GM10847 (cell line): Measurements from ENCODE around the gene CLDN9.

ENCODE experiments used
- POLR2A ChIP-seq: IDR thresholded peaks from 2 replicates; pipeline ENCODE4 v1.6.1; 2011; ENCODE audit not compliant: insufficient read length; ENCODE audit errors: extremely low read depth

The CLDN9 gene

DNA sequence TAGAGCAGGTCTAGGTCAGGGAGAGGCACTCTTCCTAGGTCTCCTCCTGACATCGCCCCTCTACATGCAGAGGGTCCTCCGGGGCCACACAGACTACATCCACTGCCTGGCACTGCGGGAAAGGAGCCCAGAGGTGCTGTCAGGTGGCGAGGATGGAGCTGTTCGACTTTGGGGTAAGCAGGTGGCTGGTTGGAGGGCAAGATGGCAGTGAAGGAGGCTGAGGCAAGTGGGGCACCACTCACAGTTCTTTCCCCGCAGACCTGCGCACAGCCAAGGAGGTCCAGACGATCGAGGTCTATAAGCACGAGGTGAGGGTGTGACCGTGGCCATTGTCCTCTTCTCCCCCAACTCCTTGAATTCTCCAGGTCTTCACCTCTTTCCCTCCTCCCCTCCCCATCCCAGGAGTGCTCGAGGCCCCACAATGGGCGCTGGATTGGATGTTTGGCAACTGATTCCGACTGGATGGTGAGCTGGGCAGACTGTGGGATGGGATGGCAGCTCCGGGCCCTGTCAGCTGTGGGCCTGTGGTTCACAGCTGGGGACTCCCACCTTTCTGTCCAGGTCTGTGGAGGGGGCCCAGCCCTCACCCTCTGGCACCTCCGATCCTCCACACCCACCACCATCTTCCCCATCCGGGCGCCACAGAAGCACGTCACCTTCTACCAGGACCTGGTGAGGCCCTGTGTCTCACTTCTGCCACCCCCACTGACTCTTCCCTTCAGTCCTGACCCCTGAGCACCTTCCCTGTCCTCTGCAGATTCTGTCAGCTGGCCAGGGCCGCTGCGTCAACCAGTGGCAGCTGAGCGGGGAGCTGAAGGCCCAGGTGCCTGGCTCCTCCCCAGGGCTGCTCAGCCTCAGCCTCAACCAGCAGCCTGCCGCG, 14.1 kb downstream of the CLDN9 start:
- TF ChIP-seq POLR2A, result no peak

DNA sequence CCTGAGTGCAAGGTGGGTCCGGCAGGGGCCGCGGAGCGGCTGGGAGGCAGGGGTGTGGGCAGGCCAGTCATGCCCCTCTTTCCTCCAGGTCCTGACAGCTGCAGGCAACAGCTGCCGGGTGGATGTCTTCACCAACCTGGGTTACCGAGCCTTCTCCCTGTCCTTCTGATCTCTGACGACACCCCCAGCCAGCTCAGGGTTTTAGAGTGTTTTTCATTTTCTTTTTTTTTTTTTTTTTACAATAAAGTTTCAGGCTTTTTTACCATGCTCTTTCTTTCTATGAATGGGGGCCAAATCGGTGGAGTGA, 14.7 kb downstream of the CLDN9 start:
- TF ChIP-seq POLR2A, result no peak

DNA sequence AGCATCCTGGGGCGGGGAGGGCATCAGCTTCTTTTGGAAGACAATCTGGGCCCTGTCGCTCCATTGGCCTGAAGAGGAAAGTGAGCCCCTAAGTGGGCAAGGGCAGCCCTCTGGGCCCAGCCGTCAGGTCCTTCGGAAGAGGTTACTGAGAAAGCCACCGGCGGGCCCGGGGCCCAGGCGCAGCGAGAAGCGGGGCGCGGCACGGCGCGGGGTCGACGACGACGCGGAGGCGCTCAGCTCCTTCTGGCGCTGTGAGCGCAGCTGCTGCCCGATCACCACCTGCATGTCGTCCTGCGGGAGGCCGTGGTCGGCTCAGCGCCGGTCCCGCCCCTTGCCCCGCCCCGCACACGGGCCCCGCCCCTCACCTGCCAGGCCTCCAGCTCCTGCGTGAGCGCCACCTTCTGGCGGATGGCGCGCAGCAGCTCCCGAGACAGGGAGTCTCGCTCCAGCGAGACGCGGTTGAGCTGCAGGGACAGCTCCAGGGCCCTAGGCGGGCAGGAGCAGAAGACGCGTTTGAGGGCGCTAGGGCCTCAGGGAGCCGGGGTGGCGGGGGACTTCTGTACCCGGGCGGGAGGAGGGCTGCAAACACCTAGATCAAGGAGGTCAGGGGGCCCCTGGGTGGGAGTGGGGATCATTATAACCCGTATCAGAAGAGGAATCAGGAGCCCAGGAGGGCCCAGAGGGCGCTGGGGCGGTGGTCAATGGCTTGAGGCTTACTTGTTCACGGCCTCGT, 15.4 kb downstream of the CLDN9 start:
- TF ChIP-seq POLR2A, result no peak

DNA sequence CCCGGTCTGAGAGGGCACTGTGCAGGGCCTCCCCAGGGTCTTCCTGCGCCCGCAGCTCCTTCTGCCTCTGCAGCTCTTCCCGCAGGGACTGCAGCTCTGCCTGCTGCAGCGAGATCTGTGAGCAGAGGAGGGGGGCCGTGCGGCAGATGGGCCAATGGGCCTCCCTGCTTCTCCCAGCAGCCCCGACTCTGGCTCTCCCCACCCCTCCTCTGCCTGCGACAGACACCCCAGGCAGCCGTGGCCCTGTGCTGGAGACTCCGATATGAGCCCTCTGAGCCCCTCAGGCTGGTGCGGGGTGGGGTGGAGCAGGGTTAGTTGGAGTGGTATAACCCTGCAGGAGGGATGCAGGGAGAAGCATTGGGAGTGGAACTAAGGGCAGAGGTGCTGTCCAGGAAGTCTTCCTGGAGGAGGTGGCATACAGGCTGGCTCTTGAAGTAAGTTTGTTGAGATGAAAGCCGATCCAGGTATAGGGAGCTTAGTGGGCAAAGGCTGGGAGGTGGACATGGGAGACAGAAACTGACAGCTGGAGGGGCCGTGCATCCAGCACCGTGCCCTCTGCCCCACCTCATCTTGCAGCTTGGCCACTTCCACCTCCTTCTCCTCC, 16.1 kb downstream of the CLDN9 start:
- TF ChIP-seq POLR2A, result no peak

DNA sequence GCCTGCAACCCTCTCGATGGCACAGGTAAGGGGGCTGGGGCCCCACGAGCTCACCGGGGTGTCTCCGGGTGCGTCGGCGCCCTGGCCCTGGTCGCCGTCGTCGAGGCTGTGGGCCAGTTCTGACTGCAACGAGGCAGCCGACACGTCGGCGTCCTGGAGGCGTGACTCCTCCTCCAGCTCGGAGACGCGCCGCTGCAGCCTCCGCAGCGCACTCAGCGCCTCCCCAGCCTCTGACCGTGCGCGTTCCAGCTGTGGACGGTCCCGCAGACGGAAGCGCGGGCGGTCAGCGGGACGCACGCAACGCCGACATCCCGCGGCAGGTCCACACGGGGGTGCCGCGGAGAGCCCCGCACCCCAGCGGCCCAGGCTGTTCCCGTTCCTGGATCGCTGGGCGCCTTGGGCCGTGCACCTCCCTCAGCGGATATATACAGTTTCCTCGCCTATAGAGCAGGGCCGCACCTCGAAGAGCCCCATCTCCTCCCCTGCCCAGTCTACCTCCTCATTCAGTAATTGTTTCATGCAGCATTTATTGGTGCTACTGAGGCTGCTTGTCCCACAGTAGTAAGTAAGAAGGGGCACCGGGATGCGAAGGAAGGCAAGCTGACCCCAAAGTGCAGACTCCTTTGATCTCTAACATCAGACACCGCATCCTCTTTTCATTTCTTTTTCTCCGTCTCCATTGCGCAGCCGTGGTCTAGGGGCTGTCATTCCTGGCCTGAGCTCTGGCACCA, 16.9 kb downstream of the CLDN9 start:
- TF ChIP-seq POLR2A, result no peak

DNA sequence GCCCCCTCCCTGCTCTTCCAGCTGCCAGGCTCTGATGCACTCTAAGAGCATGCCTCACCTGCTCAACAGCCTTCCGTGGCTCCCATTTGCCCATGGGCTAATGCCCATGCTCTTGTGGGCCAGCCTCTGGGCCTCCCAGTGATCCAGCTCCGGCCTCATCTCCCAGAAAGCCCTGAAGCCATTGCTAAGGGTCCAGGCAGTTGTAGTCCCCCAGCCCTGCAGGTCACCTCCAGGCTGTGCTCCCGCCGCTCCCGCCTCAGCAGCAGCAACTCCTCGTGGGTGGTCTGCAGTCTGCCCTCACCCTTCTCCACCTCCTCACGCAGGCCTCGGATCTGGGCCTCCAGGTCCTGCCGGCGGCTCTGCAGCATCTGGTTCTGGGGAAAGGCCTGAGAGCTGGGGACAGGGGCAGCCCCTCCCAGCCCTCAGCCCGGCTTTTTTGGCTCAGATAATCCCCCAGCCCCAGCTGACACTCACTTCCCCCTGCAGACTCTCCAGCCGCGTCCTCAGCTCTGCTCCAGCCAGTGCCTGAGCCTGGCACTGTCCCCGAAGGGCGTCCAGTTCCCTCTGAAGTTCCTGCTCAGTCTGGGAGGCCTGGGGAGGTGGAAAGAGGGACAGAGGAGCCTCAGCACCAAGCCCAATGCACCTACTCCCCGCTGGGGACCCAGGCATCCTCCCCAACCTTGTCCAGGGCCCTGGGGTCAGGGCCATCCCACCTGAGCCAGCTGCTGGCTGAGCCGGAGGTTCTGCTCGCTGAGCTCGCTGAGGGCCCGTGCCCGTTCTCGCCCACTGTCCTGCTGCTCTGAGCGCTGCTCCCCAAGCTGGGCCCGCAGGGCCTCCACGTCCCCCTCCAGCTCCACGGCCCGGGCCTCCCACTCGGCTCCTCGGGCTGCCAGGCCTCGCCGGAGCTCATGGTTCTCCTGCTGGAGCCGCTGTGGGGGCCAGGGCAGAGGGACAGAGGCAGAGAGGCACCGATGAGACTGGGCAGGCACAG, 17.8 kb downstream of the CLDN9 start:
- TF ChIP-seq POLR2A, result no peak

DNA sequence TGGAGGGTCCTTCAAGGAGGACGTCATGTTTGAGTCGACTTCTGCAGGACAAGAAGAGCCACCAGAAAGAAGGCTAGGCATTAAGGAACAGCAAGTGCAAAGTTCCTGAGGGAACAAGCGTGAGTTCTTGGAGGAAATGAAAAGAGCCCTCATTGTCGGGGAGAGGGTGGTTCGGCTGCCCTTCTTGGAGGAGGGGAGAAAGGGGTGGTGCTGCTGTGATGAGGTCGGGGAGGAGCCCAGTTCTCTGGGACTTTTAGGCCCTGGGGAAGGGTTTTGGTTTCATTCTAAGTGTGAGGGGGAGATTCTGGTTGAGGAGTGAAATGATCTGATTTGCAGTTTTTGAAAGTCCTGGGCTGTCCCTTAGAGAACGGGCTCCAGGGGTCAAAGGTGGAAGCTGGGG, 19.9 kb downstream of the CLDN9 start:
- no peak for TF ChIP-seq POLR2A

DNA sequence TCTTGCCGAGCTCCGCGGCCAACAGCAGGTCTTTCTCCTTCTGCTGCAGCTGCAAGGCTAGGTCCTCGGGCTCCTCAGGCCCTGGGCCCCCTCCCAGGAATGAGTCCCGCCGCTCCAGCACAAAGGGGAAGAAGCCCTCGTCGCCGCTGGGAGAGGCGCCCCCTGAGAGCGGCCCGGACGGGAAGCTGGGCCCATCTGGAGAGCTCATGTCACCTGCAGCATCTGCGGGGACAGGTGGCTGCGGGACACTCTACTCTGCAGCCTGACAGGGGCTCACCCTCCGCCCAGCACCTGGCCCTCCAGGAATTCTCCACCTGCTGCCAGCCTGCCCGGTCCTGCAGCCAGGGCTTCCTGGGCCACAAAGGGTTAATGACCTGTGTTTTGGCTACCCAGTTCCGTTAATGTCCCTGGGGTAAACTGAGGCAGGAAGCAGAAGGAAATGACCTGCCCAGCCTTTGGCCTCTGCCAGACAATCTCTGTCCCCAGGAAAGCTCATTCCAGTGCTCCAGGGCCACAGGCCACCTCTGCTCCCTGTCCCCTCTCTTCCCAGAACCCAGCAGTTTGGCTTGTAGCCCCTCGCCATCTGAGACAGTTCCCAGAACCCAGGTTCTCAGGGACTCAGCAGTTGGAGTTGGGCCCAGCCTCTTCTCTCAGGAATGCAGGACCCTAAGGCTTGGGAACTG, 22.7 kb downstream of the CLDN9 start:
- TF ChIP-seq POLR2A, result no peak

DNA sequence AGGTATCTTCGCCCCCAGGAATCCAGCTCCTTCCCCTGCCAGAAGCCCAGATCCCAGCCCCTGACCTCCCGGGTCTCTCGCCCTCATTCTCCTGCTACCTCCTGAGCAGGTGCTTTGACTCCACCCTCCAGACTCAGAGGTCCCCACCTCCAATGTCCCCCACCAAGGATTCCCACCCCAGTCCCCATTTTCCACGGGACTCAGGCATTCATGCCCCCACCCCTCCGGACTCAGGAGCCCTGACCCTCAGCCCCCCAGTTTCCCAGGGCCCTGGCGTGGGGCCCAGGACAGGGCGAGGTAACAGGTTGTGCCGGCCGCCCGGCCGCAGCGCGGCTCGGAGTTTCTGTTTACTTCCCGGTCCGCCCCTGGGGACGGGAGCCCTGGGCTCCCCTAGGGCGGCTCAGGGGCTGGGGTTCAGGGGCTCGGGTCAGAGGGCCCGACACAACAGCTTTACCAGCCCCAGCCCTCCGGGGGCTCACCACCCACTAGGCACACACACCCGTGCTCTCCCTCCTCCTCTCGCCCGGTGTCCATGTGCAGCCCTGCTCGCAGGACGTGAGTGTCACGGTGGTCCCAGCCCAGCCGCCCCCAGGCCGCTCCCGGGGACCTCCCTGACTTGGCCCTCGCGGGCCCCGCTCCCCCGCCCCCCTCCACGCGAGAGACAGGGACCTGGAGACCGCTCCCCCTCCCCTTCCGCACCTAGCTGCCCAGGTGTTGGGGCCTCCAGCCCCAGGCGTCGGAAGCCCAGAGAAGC, 23.4 kb downstream of the CLDN9 start:
- TF ChIP-seq POLR2A, result no peak

DNA sequence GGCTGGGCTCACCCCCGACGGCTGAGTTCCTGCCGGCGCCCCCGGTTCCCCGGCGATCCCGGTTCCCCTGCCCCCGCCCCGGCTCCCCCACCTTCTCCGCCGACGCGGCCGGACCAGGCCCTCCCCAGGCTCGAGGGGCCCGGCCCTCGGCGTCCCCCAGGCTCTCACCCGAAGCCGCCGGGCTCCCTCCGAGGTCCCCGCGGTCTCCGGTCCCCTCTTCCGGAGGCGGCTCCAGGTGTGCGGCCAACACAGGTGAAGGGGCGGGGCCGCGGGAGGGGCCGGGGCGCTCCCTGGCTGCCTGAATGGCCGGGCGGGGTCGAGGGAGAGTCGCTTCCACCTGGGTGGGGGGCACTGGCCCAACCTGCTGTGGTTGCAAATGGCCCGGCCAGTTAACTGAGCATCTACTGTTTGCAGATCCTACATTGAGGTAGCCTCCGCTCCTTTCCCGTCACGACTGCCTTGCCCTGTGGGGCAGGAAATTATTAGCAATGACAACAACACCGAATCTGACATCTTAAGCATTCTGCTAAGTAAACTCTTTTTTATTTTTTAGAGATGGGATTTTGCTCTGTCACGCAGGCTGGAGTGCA, 24.1 kb downstream of the CLDN9 start, which contains the start of gene BICDL2:
Gene BICDL2, minus strand, starts transcription at position 219 of the 590 bp plus-strand sequence. CDS start 1,448 bp downstream, outside the sequence.
- TF ChIP-seq POLR2A, result no peak

DNA sequence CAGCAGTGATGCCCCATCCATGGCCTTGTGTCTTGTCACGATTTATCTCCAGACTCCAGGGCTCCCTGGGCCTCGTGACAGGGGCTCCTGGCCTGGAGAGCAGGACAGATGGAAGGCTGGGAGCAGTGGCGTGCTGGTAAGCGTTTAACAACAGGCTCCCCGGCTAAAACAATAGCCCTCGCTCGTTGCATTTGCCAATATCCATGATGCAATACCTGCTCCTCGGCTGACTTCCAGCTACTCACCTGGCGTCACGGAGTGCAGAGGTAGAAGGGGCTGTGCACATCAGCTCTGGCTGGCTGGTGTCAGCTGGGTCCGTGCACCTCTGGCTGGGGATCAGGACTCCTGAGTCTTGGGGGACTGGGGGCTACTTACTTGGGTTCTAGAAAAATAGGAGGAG, 25.5 kb downstream of the CLDN9 start:
- TF ChIP-seq POLR2A, result no peak

DNA sequence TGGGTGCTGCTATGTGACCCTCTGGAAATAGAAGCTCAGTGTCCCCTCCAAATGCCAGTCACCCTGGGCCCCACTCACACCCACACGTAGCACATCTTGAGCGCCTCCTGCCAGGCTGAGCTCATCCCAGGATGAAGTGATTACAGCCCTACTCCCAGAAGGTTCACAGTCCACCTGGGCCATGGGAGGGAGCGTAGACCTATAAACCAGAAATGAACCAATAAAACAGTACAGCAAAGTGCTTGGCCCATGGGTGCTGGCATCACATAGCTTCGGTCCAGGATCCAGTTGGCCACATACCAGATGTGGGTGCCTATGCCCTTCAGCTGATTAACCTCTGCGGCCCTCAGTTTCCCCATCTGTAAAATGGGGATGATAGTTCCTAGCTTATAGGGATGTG, 26.2 kb downstream of the CLDN9 start:
- no peak for TF ChIP-seq POLR2A

DNA sequence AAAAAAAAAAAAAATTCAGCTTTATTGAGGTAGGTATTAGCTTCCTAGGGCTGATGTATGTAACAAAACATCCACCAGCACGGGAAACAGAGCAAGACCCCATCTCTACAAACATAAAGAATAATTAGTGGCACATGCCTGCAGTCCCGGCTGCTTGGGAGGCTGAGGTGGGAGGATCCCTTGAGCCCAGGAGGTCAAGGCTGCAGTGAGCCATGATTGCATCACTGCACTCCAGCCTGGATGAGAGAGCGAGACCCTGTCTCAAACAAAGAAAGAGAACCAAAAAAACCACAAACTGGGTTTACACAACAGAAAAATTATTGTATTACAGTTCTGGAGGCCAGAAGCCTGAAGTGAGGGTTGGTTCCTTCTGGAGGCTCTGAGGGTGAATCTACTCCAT, 29.7 kb downstream of the CLDN9 start:
- TF ChIP-seq POLR2A, result no peak
